ENCODE measurements around the gene MRPL21. TPM values are rescaled to one million over a fixed set of nuclear protein-coding genes. Genes with fewer than 3 reads are reported as not detected.

Gene MRPL21
- total RNA-seq, 1 experiment from 2014 or later, result 126 TPM

GRCh38 chr11:68865241-68865640, 38.4 kb downstream of the MRPL21 start:
- peaks cover 3% of the 10 kb centered on the region for H3K4me1 ChIP-seq (ENCODE audit: insufficient read depth, low read length, poor library complexity, severe bottlenecking)
- H3K9me3 ChIP-seq (ENCODE audit: low read depth, low read length, poor library complexity, severe bottlenecking), result peaks cover 5% of the 10 kb centered on the region
- POLR2A ChIA-PET (ENCODE audit: low non-redundant PET), result no interaction called here
- CTCF ChIA-PET, result no interaction called here
- BruUV-seq (replicated peaks), result no TSS peak
- H3K27ac ChIP-seq (ENCODE audit: low read depth, low read length, poor library complexity, severe bottlenecking), result no peak overlapping the region
- intact Hi-C loops (cut with micrococcal nuclease; ENCODE audit: unreplicated experiment), result no loop called here
- H3K27me3 ChIP-seq (replicated peaks; ENCODE audit: insufficient read depth, low read depth, low read length, poor library complexity), result no peaks in the 10 kb centered on the region
- TF ChIP-seq EZH2 (IDR thresholded peaks at IDR 0.05; ENCODE audit: borderline replicate concordance, low read depth, low read length, poor library complexity, severe bottlenecking) (no peak), CTCF (conservative IDR thresholded peaks at IDR 0.05; ENCODE audit: low read depth, low read length) (no peak)
- no peak for DNase-seq (ENCODE audit: low spot score)
- no peaks in the 10 kb centered on the region for H3K36me3 ChIP-seq (ENCODE audit: insufficient read depth, low read length, poor library complexity, severe bottlenecking)
- H3K4me3 ChIP-seq (ENCODE audit: low read depth, low read length, poor library complexity, severe bottlenecking), result no peak overlapping the region

GRCh38 chr11:68863553-68864265, 39.9 kb downstream of the MRPL21 start:
- Histone ChIP-seq H3K27ac (ENCODE audit: low read depth, low read length, poor library complexity, severe bottlenecking) (no peak overlapping the region), H3K4me1 (ENCODE audit: insufficient read depth, low read length, poor library complexity, severe bottlenecking) (no peaks in the 10 kb centered on the region), H3K36me3 (ENCODE audit: insufficient read depth, low read length, poor library complexity, severe bottlenecking) (no peaks in the 10 kb centered on the region), H3K4me3 (ENCODE audit: low read depth, low read length, poor library complexity, severe bottlenecking) (no peak overlapping the region), H3K27me3 (replicated peaks; ENCODE audit: insufficient read depth, low read depth, low read length, poor library complexity) (no peaks in the 10 kb centered on the region), H3K9me3 (ENCODE audit: low read depth, low read length, poor library complexity, severe bottlenecking) (peaks cover 5% of the 10 kb centered on the region)
- no peak for DNase-seq (ENCODE audit: low spot score)
- BruUV-seq (replicated peaks), result no TSS peak
- intact Hi-C loops (cut with micrococcal nuclease; ENCODE audit: unreplicated experiment), result no loop called here
- ChIA-PET CTCF (no interaction called here), POLR2A (ENCODE audit: low non-redundant PET) (no interaction called here)
- TF ChIP-seq EZH2 (IDR thresholded peaks at IDR 0.05; ENCODE audit: borderline replicate concordance, low read depth, low read length, poor library complexity, severe bottlenecking) (no peak), CTCF (conservative IDR thresholded peaks at IDR 0.05; ENCODE audit: low read depth, low read length) (no peak)

GRCh38 chr11:68862421-68862820, 41.2 kb downstream of the MRPL21 start:
- ChIA-PET CTCF (no interaction called here), POLR2A (ENCODE audit: low non-redundant PET) (no interaction called here)
- no peaks in the 10 kb centered on the region for H3K36me3 ChIP-seq (ENCODE audit: insufficient read depth, low read length, poor library complexity, severe bottlenecking)
- DNase-seq (ENCODE audit: low spot score), result no peak
- no peak overlapping the region for H3K27ac ChIP-seq (ENCODE audit: low read depth, low read length, poor library complexity, severe bottlenecking)
- H3K9me3 ChIP-seq (ENCODE audit: low read depth, low read length, poor library complexity, severe bottlenecking), result peaks cover 5% of the 10 kb centered on the region
- no peaks in the 10 kb centered on the region for H3K4me1 ChIP-seq (ENCODE audit: insufficient read depth, low read length, poor library complexity, severe bottlenecking)
- H3K4me3 ChIP-seq (ENCODE audit: low read depth, low read length, poor library complexity, severe bottlenecking), result no peak overlapping the region
- no peaks in the 10 kb centered on the region for H3K27me3 ChIP-seq (replicated peaks; ENCODE audit: insufficient read depth, low read depth, low read length, poor library complexity)
- intact Hi-C loops (cut with micrococcal nuclease; ENCODE audit: unreplicated experiment), result no loop called here
- BruUV-seq (replicated peaks), result no TSS peak
- TF ChIP-seq EZH2 (IDR thresholded peaks at IDR 0.05; ENCODE audit: borderline replicate concordance, low read depth, low read length, poor library complexity, severe bottlenecking), result no peak
- TF ChIP-seq CTCF (conservative IDR thresholded peaks at IDR 0.05; ENCODE audit: low read depth, low read length), result no peak

Measured in A673 (cell line).